DOHH2 (cell line): ENCODE measurements around the gene MARCHF10.

ENCODE experiments used
- EZH2phosphoT487 ChIP-seq: fragments of 200-600 bp; sonication (generic); IDR thresholded peaks from 2 replicates; pipeline ENCODE4 v1.6.1; 2017; ENCODE audit warnings: borderline replicate concordance, mild to moderate bottlenecking, antibody characterized with exemption, low read length, moderate library complexity, mixed read lengths
- TF ChIP-seq, protein P1 (sequence below): fragments of 200-600 bp; sonication (generic); IDR thresholded peaks from one replicate; pipeline ENCODE4 v1.5.1; 2014; ENCODE audit warnings: antibody characterized with exemption, mild to moderate bottlenecking, low read depth, low read length; ENCODE audit not compliant: poor library complexity, severe bottlenecking

DNA sequence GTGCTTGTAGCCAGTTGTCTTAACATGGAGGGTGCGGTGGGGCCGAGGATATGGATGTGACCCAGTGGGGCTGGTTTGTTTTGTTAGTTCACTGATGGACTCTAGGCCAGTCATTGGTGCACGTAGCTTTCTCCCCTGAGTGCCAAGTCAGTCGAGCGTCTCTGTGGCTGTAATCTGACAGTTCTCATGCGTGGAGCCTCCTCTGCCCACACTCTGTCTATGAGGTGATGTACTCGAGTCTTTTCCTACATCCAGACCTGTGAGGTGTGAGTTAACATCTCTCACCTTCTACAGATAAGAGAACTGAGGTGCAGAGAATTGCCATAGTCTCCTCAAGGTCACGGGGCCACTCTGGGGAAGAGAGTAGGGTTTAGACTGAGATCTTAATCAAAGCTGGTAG is 90.2 kb downstream of the MARCHF10 start:
- TF ChIP-seq, protein P1, sequence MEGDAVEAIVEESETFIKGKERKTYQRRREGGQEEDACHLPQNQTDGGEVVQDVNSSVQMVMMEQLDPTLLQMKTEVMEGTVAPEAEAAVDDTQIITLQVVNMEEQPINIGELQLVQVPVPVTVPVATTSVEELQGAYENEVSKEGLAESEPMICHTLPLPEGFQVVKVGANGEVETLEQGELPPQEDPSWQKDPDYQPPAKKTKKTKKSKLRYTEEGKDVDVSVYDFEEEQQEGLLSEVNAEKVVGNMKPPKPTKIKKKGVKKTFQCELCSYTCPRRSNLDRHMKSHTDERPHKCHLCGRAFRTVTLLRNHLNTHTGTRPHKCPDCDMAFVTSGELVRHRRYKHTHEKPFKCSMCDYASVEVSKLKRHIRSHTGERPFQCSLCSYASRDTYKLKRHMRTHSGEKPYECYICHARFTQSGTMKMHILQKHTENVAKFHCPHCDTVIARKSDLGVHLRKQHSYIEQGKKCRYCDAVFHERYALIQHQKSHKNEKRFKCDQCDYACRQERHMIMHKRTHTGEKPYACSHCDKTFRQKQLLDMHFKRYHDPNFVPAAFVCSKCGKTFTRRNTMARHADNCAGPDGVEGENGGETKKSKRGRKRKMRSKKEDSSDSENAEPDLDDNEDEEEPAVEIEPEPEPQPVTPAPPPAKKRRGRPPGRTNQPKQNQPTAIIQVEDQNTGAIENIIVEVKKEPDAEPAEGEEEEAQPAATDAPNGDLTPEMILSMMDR, result no peak
- TF ChIP-seq EZH2phosphoT487, result no peak
